ENCODE measurements around the gene MPP7.

MPP7 gene

GRCh38 chr10:28305553-28305952, 2.7 kb upstream of the MPP7 start:
- DNase-seq (ENCODE audit: low spot score), result no peak

GRCh38 chr10:28304032-28304571, 1.2 kb upstream of the MPP7 start:
- DNase-seq (ENCODE audit: low spot score), result no peak

GRCh38 chr10:28302012-28302637, 739 bp downstream of the MPP7 start:
- DNase-seq (ENCODE audit: low spot score), result peak; percentile 18

- no peak for DNase-seq (ENCODE audit: low spot score)
These were observed 2.8 kb downstream of the MPP7 start for GRCh38 chr10:28300027-28300426.

- DNase-seq (ENCODE audit: low spot score), result no peak
These were observed 3.9 kb downstream of the MPP7 start for GRCh38 chr10:28298951-28299350.

- no peak for DNase-seq (ENCODE audit: low spot score)
These were observed 6.8 kb downstream of the MPP7 start for GRCh38 chr10:28296023-28296422.

GRCh38 chr10:28295336-28295735, 7.5 kb downstream of the MPP7 start:
- no peak for DNase-seq (ENCODE audit: low spot score)

GRCh38 chr10:28294809-28295208, 8.1 kb downstream of the MPP7 start:
- DNase-seq (ENCODE audit: low spot score), result no peak

GRCh38 chr10:28294169-28294532, 8.7 kb downstream of the MPP7 start:
- DNase-seq (ENCODE audit: low spot score), result no peak

GRCh38 chr10:28293236-28294168, 9.4 kb downstream of the MPP7 start:
- DNase-seq (ENCODE audit: low spot score), result no peak

- no peak for DNase-seq (ENCODE audit: low spot score)
These were observed 11.0 kb downstream of the MPP7 start for GRCh38 chr10:28291881-28292297.

GRCh38 chr10:28285816-28286215, 17.0 kb downstream of the MPP7 start:
- DNase-seq (ENCODE audit: low spot score), result no peak

GRCh38 chr10:28284126-28284525, 18.7 kb downstream of the MPP7 start:
- no peak for DNase-seq (ENCODE audit: low spot score)

- no peak for DNase-seq (ENCODE audit: low spot score)
These were observed 19.6 kb downstream of the MPP7 start for GRCh38 chr10:28283251-28283650.

GRCh38 chr10:28282336-28282735, 20.5 kb downstream of the MPP7 start:
- no peak for DNase-seq (ENCODE audit: low spot score)

- no peak for DNase-seq (ENCODE audit: low spot score)
These were observed 21.0 kb downstream of the MPP7 start for GRCh38 chr10:28281726-28282315.

- no peak for DNase-seq (ENCODE audit: low spot score)
These were observed 22.2 kb downstream of the MPP7 start for GRCh38 chr10:28280652-28281051.

GRCh38 chr10:28279878-28280277, 23.0 kb downstream of the MPP7 start:
- no peak for DNase-seq (ENCODE audit: low spot score)

GRCh38 chr10:28278842-28279241, 24.0 kb downstream of the MPP7 start:
- DNase-seq (ENCODE audit: low spot score), result no peak

GRCh38 chr10:28276384-28276783, 26.5 kb downstream of the MPP7 start:
- no peak for DNase-seq (ENCODE audit: low spot score)

- DNase-seq (ENCODE audit: low spot score), result no peak
These were observed 28.4 kb downstream of the MPP7 start for GRCh38 chr10:28274475-28274874.

- no peak for DNase-seq (ENCODE audit: low spot score)
These were observed 29.5 kb downstream of the MPP7 start for GRCh38 chr10:28273343-28273742.

Measured in globus pallidus (tissue), 1 donor.